HG02870 (cell line): ENCODE results near the gene CTCF.
A peak's percentile ranks its signal among the peaks of the same experiment; 100 is the strongest.
"Not testable (repeated sequence)": the region's sequence is repeated elsewhere in the genome, so short reads cannot be mapped to it uniquely, and the experiment has no call there.

Source experiments
- ATAC-seq: cut with Tn5 transposase; IDR thresholded peaks from one replicate; pipeline ENCODE4 v1.9.1; 2021; ENCODE audit warnings: mild to moderate bottlenecking, moderate library complexity; ENCODE audit not compliant: unreplicated experiment

The CTCF gene

DNA sequence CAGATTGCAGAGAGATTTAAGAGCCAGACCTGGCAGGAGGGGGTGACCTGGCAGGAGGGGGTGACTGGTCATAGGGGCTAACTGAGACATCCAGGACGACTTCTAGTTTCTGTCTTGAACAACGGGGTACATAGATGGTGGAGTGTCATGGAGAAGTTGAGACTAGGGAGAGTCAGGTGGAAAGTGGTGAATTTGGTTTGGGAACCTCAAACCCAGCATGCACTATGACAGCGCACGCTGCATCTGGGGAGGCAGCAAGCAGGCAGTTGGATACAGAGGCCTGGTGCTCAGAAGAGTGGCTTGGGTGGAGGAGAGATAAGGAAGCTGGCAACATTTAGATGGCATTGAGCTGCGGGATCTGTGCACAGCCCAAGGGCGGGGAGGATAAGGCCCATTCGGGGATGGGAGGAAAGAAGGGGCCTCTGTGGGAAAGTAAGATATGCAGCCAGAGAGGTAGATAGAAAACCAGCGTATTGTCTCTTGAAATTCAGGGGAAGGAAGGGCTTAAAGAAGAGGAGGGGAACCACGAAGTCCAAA is 29.2 kb upstream of the CTCF start:
- no peak for ATAC-seq

DNA sequence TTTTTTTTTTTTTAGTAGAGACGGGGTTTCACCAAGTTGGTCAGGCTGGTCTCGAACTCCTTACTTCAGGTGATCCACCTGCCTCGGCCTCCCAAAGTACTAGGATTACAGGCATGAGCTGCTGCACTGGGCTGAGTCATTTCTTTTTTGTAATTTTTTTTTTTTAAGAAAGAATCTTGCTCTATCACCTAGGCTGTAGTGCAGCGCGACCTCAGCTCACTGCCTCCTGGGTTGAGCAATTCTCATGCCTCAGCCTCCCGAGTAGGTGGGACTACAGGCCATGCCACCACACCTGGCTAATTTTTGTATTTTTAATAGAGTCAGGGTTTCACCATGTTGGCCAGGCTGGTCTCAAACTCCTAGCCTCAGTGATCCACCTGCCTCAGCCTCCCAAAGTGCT is 28.3 kb upstream of the CTCF start:
- ATAC-seq, result not testable (repeated sequence)

DNA sequence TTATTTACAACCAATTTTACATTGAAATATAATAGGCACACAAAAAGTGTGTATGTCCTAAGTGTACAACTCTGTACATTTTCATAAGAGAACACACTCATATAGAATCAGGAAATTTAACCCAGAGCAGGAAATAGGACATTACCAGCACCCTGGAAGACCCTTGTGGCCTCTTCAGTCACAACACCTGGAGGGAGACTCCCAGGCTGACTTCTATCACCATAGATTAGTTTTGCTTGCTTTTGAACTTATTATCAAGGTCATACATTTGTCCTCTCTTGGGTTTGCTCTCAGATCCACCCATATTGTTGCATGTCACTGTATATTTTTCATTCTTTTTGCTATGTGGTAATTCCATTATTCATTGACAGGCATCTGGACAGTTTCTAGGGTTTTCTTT is 27.9 kb upstream of the CTCF start:
- no peak for ATAC-seq

DNA sequence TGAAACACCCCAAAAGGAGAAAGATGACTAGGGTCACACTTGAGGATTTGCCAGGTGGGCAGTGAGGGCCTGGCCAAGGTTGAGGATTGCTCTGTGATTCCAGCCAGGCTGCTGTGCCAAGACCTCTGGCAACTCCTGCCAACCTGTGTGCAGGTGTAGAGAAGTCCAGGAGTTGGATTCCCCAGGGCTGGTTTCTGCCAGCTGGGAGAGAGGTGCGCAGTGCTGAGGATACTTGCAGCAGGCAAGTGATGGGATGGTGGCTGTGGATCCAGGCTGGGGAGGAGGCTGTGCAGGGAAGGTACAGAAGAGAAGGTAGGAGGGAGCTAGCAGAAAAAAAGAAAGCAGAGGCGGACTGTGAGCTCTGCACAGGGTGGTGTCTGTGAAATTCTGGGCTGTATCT is 27.1 kb upstream of the CTCF start:
- no peak for ATAC-seq

DNA sequence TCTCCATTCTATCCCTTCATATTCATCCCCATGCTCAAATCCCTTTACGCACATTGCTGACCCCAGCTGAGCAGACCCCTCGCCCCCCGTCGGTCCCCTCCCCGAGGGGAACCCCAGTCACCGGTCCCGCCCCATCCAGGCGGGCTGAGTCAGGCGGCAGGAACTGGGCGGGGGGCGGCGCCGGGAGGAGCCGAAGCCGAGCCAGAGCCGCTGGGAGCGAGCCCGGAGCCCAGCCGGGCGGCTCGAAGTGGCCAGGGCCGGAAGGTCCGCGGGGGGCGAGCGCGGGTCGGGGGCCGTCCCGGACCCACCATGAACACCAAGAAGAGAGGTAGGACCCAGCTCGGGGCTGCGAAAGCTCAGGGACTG is 25.1 kb upstream of the CTCF start:
- ATAC-seq, result no peak

DNA sequence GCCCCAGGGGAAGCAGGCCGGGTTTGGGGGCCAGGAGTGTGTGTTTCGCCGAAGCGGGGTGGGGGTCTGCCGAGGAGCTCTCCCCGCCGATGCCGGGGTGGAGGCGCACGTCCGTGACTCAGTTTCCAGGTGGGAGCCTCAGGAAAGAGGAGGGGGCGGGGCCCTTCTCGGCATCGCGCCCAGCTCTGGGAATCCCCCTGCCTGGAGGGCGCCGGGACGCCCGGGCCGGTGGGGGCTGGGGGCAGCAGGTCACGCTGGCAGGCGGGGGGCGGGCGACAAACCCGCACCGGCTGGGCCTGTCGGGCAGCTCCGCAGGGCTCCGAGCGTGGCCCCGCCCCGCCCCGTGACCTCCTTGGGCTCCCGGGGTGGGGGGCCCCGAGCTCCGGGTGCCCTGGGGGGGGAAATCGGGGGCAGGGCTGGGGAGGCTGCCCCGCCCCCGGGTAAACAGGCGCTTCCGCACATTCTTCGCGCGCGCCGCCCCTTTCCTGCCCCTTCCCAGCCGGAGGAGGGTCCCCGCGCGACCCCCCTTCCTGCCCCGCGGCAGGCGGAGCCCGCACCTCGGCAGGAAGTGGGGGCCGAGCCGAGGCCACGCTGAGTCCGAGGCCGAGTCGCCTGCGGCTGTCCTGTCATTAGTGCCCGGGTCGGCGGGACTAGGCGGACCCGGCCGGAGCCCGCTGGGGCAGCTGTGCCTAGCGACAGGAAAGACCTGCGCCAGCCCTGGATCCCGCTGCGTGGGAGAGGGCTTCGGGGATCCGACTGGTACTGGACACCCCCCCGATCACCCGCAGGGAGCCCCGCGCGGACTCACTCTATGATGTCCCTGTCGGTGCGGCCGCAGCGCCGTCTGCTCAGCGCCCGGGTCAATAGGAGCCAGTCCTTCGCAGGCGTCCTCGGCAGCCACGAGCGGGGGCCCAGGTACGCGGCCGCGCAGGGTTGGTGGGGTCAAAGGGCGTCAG is 24.4 kb upstream of the CTCF start:
- ATAC-seq, result no peak

DNA sequence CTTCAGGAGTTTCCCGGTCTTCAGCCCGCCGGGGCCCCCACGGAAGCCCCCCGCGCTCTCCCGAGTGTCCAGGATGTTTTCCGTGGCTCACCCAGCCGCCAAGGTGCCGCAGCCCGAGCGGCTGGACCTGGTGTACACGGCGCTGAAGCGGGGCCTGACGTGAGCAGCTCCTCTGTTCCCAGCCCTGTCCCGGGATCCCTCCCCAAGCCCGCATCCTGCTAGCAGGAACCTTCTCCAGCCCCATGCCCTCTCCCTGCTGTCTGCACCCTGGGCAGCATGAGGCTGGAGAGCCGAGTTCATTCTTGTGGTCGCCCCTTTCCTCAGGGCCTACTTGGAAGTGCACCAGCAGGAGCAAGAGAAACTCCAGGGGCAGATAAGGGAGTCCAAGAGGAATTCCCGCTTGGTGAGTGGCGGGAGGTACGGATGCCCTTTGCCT is 23.6 kb upstream of the CTCF start:
- no peak for ATAC-seq

DNA sequence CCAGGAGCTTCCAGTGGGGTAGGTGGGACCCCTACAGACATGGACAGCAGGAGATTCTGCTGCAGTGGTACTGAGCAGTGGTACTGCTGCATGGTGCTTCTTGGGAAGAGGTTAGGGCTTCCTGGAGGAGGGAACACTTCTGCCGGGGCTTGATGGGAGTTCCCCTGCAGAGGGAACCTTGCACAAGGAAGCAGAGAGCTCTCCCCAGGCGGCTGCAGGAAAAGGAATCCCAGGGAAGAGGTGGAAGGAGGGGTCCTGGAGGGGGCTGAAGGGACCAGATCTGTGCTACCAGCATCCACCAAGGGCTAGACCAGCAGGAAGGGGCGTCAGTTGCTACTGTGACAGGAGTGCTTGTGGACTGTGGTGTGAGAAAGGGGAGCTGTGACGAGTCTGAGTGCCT is 23.1 kb upstream of the CTCF start:
- no peak for ATAC-seq

DNA sequence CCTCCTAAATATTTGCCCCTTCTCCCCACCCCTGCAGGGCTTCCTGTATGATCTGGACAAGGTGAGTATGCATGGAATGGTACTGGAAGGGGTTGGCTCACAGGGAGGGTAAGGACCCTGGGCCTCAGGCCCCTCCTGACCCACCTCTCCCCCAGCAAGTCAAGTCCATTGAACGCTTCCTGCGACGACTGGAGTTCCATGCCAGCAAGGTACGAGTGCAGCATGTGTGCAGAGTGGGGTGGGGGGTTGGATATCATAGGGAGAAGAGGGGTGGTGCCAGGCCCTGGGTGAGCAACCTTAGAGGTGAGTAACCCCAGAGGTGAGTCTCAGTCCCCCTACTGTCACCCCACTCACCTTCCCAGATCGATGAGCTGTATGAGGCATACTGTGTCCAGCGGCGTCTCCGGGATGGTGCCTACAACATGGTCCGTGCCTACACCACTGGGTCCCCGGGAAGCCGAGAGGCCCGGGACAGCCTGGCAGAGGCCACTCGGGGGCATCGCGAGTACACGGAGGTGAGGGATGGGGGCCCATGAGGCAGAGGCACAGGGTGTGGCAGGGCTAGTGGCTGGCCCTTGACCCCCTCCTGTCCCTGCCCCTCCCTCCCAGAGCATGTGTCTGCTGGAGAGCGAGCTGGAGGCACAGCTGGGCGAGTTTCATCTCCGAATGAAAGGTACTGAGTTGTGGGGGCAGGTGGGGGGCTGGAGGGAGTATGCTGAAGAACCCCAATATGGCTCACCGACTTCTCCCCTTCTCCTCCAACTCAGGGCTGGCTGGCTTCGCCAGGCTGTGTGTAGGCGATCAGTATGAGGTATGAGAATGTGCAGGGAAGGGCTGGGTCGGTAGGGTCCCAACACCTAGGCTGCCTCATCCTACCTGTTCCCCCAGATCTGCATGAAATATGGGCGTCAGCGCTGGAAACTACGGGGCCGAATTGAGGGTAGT is 22.4 kb upstream of the CTCF start:
- ATAC-seq, result no peak

DNA sequence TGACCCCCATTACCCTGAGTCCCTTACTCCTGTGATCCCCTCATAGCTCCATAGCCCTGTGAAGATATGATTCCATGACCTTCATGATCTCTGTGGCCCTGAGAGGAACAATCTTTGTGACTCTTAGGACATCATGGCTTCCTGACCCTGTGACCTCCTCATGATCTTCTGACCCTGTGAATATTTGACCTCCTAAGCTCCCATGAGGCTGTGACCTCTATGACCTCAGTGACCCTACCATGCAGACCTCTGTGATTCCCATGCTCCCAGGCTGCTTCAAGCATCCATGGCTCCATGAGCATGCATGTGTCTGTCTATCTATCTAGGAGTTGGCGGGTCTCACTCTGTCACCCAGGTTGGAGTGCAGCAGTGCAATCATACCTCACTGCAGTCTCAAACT is 21.6 kb upstream of the CTCF start:
- no peak for ATAC-seq

DNA sequence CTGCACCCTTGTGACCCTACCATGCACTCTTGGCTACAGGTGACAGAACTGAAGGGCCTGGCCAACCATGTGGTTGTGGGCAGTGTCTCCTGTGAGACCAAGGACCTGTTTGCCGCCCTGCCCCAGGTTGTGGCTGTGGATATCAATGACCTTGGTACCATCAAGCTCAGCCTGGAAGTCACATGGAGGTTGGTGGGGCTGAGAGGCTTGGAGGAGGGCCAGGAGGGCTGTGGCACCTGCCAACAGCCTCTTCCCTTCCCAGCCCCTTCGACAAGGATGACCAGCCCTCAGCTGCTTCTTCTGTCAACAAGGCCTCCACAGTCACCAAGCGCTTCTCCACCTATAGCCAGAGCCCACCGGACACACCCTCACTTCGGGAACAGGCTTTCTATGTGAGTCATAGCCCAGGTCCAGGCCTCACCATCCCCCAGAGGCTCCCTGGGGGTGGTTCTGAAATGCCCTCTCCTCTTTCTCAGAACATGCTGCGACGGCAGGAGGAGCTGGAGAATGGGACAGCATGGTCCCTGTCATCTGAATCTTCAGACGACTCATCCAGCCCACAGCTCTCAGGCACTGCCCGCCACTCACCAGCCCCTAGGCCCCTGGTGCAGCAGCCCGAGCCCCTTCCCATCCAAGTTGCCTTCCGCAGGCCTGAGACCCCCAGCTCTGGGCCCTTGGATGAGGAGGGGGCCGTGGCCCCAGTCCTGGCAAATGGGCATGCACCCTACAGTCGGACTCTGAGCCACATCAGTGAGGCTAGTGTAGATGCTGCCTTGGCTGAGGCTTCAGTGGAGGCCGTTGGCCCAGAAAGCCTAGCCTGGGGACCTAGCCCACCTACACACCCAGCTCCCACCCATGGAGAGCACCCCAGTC is 20.7 kb upstream of the CTCF start:
- no peak for ATAC-seq

DNA sequence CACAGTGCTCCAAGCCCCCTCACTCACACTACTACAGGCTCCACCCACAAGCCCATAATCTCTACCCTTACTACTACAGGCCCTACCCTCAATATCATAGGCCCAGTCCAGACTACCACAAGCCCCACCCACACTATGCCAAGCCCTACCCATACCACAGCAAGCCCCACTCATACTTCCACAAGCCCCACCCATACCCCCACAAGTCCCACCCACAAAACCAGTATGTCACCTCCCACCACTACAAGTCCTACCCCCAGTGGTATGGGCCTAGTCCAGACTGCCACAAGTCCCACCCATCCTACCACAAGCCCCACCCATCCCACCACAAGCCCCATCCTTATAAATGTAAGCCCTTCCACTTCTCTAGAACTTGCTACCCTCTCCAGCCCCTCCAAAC is 19.9 kb upstream of the CTCF start:
- peak; percentile 39 for ATAC-seq

DNA sequence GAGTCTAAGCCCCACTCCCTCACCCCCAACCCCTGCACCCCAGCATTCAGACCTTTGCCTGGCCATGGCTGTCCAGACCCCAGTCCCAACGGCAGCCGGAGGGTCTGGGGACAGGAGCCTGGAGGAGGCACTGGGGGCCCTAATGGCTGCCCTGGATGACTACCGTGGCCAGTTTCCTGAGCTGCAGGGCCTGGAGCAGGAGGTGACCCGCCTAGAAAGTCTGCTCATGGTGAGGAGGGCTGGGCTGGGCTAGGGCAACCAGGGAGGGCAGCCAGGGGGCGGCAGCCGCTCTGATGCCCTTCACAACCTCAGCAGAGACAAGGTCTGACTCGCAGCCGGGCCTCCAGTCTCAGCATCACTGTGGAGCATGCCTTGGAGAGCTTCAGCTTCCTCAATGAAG is 19.3 kb upstream of the CTCF start:
- ATAC-seq, result no peak

DNA sequence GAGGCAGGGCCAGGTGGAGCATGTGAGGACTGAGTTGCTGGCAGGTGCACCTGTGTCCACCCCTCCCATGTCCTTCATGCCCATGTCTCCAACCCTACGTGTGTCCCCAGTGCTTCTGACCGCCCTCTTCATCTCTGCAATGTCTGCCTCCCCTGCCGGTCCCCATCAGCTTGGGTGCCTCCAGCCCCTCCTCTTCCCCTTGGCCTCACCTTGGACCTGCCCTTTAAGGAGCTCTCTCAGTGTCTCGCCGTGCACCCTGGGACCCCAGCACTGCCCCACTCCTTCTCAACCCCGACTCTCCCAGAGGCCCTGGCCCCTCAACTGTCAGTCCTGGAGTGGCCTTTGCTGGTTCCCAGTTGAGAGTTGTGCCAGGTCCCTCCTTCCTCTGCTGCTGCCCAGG is 18.7 kb upstream of the CTCF start:
- no peak for ATAC-seq

DNA sequence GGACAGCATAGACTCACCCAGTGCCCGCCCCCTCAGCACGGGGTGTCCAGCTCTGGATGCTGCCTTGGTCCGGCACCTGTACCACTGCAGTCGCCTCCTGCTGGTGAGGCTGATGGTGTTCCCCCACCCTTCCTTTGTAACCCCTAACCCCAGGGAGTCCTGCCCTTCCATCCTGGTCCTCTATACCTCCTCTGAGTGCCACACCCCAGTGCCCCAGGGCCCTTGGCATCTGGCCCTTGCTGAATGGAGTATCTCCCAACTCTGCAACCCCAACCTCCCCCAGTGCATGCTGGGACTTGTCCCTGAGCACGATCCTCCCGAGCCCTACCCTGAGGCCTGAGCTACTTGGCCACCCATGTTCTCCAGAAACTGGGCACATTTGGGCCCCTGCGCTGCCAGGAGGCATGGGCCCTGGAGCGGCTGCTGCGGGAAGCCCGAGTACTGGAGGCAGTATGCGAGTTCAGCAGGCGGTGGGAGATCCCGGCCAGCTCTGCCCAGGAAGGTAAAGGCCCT is 17.9 kb upstream of the CTCF start:
- no peak for ATAC-seq

DNA sequence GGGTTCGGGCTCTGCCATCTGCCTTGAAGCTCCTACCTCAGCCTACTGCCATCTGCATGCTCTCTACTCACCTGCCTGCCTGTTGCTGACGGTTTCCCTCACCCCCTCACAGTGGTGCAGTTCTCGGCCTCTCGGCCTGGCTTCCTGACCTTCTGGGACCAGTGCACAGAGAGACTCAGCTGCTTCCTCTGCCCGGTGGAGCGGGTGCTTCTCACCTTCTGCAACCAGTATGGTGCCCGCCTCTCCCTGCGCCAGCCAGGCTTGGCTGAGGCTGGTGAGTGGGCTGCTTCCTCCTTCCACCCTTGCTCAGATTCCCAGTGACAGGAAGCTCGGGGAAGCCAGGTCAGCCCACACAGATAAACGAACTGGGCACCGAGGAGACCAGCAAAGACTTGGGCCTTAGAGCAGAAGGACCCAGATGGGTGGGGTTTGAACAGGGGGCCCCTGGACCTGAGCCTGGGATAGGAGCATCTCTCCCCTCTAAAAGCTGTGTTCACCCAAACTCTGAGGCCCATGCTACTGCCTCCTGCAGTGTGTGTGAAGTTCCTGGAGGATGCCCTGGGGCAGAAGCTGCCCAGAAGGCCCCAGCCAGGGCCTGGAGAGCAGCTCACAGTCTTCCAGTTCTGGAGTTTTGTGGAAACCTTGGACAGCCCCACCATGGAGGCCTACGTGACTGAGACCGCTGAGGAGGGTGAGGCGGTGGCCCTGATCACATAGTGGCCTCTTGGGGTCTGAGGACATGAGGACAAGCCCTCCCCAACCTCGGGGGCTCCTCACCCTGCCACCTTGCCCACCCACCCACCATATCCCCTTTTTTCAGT is 17.3 kb upstream of the CTCF start:
- no peak for ATAC-seq

DNA sequence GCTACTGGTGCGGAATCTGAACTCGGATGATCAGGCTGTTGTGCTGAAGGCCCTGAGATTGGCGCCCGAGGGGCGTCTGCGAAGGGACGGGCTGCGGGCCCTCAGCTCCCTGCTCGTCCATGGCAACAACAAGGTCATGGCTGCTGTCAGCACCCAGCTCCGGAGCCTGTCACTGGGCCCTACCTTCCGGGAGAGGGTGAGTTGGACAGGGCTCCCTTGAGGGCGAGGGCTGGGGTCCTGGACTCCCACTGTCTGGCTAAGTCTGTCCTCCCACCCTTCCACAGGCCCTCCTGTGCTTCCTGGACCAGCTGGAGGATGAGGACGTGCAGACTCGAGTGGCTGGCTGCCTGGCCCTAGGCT is 16.7 kb upstream of the CTCF start:
- ATAC-seq, result no peak

DNA sequence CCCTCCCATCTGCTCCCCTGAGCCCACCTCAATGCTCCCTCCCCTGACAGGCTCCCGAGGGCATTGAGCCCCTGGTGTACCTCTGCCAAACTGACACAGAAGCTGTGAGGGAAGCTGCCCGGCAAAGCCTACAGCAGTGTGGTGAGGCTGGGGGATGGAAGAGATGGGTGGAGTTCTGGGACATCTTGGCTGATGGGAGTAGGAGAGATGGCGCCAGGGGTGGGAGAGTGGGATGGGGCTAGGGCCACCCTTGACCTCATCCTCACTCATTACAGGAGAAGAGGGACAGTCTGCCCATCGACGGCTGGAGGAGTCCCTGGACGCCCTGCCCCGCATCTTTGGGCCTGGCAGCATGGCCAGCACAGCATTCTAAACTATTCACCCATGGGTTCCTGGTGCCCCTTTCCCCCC is 16.2 kb upstream of the CTCF start:
- no peak for ATAC-seq

DNA sequence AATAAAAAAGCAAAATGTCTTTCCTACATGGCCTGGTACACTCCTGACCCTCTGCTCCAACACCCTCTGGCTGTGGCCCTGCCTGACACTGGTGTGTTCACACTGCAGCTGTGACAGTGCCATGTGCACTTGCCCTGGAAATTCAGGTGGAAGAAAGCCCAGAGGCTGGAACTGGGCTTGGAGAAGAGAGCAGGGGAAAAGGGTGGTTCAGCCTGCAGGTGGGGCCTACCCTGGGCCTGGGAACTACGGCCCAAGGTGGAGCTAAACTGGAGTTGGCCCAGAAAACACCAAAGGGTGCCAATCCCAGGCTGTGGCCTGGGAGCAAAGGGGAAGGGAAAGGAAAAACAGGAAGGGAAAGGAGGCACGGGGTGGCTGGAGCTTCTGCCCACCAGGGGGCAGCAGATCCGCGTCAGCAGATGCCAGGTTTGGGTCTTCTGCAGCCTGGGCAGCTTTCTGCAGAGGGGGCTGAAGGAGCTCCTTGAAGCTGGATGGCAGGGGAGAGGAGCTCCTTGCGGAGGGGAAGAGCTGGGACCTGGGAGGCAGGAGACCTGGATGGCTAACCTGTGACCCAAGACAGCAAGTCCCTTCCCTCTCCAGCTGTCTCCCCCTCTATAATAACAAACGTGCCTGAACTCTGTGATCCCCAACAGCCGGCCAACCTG is 15.4 kb upstream of the CTCF start:
- ATAC-seq, result no peak
